ENCODE data around the gene SLC29A1. TPM values are rescaled to one million over a fixed set of nuclear protein-coding genes. Genes with fewer than 3 reads are reported as not detected.

The SLC29A1 gene
- total RNA-seq, 1 donor from 2014 or later = 142 TPM

DNA sequence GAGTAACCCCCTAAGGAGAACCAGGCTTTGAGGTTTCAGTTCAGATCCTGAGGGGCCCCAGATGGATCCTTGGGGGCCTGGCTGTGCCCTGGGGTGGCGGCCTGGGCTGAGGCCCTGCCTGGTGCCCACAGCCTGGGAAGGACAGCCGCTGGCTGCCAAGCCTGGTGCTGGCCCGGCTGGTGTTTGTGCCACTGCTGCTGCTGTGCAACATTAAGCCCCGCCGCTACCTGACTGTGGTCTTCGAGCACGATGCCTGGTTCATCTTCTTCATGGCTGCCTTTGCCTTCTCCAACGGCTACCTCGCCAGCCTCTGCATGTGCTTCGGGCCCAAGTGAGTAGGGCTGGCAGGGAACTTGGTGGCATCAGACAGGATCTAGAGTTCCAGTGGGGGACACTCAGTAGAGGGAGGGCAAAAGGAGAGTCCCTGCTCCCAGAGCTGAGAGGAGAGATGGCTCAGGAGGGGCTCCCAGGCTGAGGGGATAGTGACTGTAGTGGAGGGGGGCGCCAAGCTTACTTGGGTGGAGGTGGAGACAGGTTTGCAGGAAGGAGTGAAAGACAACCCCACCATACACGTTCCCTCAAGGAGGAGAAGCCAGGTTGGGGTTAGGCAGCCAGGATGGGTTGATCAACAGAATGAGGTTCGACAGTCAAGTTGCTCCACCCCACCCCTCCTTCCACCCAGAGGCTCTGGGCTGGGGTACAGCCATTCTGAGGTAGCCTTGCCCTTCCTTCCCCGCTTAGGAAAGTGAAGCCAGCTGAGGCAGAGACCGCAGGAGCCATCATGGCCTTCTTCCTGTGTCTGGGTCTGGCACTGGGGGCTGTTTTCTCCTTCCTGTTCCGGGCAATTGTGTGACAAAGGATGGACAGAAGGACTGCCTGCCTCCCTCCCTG is 9.5 kb downstream of the SLC29A1 start:
- Mint-ChIP-seq H3K27me3 (ENCODE audit: unreplicated experiment) (peaks cover 13% of the 10 kb centered on the region), H3K4me1 (ENCODE audit: unreplicated experiment) (peaks cover 42% of the 10 kb centered on the region), H3K36me3 (ENCODE audit: low read depth, unreplicated experiment) (peaks cover 54% of the 10 kb centered on the region), H3K9me3 (ENCODE audit: unreplicated experiment) (no peaks in the 10 kb centered on the region), H3K4me3 (ENCODE audit: unreplicated experiment) (peak overlapping the region; percentile 25), H3K27ac (ENCODE audit: unreplicated experiment) (no peak overlapping the region)
- no peak for DNase-seq (ENCODE audit: low spot score)
- TF ChIP-seq, protein P1, sequence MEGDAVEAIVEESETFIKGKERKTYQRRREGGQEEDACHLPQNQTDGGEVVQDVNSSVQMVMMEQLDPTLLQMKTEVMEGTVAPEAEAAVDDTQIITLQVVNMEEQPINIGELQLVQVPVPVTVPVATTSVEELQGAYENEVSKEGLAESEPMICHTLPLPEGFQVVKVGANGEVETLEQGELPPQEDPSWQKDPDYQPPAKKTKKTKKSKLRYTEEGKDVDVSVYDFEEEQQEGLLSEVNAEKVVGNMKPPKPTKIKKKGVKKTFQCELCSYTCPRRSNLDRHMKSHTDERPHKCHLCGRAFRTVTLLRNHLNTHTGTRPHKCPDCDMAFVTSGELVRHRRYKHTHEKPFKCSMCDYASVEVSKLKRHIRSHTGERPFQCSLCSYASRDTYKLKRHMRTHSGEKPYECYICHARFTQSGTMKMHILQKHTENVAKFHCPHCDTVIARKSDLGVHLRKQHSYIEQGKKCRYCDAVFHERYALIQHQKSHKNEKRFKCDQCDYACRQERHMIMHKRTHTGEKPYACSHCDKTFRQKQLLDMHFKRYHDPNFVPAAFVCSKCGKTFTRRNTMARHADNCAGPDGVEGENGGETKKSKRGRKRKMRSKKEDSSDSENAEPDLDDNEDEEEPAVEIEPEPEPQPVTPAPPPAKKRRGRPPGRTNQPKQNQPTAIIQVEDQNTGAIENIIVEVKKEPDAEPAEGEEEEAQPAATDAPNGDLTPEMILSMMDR (IDR thresholded peaks at IDR 0.05; ENCODE audit: unreplicated experiment) = no peak

DNA sequence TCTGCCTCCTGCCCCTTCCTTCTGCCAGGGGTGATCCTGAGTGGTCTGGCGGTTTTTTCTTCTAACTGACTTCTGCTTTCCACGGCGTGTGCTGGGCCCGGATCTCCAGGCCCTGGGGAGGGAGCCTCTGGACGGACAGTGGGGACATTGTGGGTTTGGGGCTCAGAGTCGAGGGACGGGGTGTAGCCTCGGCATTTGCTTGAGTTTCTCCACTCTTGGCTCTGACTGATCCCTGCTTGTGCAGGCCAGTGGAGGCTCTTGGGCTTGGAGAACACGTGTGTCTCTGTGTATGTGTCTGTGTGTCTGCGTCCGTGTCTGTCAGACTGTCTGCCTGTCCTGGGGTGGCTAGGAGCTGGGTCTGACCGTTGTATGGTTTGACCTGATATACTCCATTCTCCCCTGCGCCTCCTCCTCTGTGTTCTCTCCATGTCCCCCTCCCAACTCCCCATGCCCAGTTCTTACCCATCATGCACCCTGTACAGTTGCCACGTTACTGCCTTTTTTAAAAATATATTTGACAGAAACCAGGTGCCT is 10.2 kb downstream of the SLC29A1 start:
- TF ChIP-seq, protein P1 (IDR thresholded peaks at IDR 0.05; ENCODE audit: unreplicated experiment) = no peak
- Mint-ChIP-seq H3K36me3 (ENCODE audit: low read depth, unreplicated experiment) (peaks cover 51% of the 10 kb centered on the region), H3K27ac (ENCODE audit: unreplicated experiment) (peak overlapping the region; percentile 84), H3K4me1 (ENCODE audit: unreplicated experiment) (peaks cover 41% of the 10 kb centered on the region), H3K4me3 (ENCODE audit: unreplicated experiment) (no peak overlapping the region), H3K27me3 (ENCODE audit: unreplicated experiment) (peaks cover 13% of the 10 kb centered on the region), H3K9me3 (ENCODE audit: unreplicated experiment) (no peaks in the 10 kb centered on the region)
- no peak for DNase-seq (ENCODE audit: low spot score)

DNA sequence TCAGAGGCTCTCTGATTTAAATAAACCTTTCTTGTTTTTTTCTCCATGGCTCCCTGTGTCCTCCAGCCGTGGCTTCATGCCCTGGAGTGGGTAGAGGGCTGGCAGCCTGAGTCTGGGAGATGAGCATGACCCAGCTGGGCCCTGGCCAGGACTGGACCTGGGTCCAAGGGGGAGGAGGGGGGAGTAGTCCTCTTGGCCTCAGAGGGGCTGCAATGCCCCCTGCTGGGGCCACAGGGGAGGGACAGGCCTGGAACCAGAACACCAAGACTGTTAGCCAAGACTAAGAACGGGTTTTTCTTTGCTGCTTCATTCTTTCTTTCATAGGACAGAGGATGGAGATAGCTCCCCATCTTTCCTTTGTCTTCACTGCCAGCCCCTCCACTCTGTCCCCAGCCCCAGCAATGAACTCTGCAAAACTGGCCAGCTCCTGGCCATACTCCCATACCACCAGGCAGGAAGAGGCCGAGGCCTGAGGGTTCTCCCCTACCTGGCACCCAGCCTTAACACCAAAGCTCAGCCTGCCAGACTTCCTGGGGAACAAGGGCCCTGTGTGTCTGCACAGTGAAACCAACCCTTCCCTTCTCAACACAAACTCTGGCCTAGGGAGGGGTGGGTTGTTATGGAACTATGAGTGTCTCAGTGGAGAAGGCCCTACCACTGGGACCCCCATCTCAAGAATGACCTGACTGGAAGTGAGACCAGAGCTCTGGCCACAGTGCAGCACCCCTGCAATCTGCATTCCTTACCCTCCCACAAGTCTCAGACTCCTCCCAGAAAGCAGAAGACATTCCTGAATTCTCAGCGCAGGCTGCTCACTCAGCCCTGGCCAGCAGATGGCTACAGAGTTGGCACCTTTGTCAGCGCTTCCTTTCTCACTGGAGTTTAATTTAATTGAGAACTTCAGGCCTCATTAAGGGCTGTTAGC is 11.0 kb downstream of the SLC29A1 start:
- TF ChIP-seq, protein P1 (IDR thresholded peaks at IDR 0.05; ENCODE audit: unreplicated experiment) = peak; percentile 58
- Mint-ChIP-seq H3K4me1 (ENCODE audit: unreplicated experiment) (peaks cover 41% of the 10 kb centered on the region), H3K4me3 (ENCODE audit: unreplicated experiment) (peak overlapping the region; percentile 27), H3K27ac (ENCODE audit: unreplicated experiment) (peak overlapping the region; percentile 84), H3K27me3 (ENCODE audit: unreplicated experiment) (peaks cover 14% of the 10 kb centered on the region), H3K9me3 (ENCODE audit: unreplicated experiment) (no peaks in the 10 kb centered on the region), H3K36me3 (ENCODE audit: low read depth, unreplicated experiment) (peaks cover 45% of the 10 kb centered on the region)
- DNase-seq (ENCODE audit: low spot score) = peak; percentile 67

DNA sequence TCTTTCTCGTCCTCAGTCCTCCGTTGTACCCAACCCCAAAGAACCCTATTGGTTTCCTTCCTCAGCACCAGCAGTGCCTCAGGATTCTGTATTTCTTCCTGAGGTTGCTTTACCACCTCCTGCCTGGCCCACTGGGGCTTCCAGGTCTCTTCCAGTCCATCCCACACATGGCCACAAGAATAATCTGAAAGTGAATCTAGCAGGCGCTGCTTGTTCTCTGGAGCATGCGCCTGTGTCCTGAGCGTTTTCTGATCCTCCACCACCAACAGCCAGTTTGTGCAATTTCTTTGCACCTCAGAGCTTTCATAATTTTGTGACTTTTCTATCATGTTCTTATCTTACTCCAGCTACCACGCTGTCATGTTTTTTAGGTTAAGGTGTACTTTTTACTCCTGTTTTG is 11.9 kb downstream of the SLC29A1 start:
- peaks cover 15% of the 10 kb centered on the region for H3K27me3 Mint-ChIP-seq (ENCODE audit: unreplicated experiment)
- no peak for DNase-seq (ENCODE audit: low spot score)
- H3K27ac Mint-ChIP-seq (ENCODE audit: unreplicated experiment) = peak overlapping the region; percentile 74
- H3K36me3 Mint-ChIP-seq (ENCODE audit: low read depth, unreplicated experiment) = peaks cover 41% of the 10 kb centered on the region
- H3K4me1 Mint-ChIP-seq (ENCODE audit: unreplicated experiment) = peaks cover 41% of the 10 kb centered on the region
- H3K9me3 Mint-ChIP-seq (ENCODE audit: unreplicated experiment) = no peaks in the 10 kb centered on the region
- H3K4me3 Mint-ChIP-seq (ENCODE audit: unreplicated experiment) = peak overlapping the region; percentile 51
- TF ChIP-seq, protein P1 (IDR thresholded peaks at IDR 0.05; ENCODE audit: unreplicated experiment) = no peak
